Ishikawa (cell line): ENCODE measurements around the gene NPAS3.

Experiments used
- CEBPB ChIP-seq: IDR thresholded peaks from 2 replicates; pipeline ENCODE4 v1.6.1; 2012
- CREB1 ChIP-seq: IDR thresholded peaks from 2 replicates; pipeline ENCODE4 v1.6.1; 2012; ENCODE audit warnings: low read depth
- EGR1 ChIP-seq: IDR thresholded peaks from 2 replicates; pipeline ENCODE4 v1.6.1; 2012
- EP300 ChIP-seq: IDR thresholded peaks from 2 replicates; pipeline ENCODE4 v1.6.1; 2012; ENCODE audit warnings: borderline replicate concordance
- FOXM1 ChIP-seq: IDR thresholded peaks from 2 replicates; pipeline ENCODE4 v1.6.1; 2012; ENCODE audit warnings: low read depth, borderline replicate concordance
- MAX ChIP-seq: IDR thresholded peaks from 2 replicates; pipeline ENCODE4 v1.6.1; 2012
- NFIC ChIP-seq: IDR thresholded peaks from 2 replicates; pipeline ENCODE4 v1.6.1; 2012
- RAD21 ChIP-seq: IDR thresholded peaks from 2 replicates; pipeline ENCODE4 v1.6.1; 2012; ENCODE audit warnings: low read depth
- REST ChIP-seq: IDR thresholded peaks from 2 replicates; pipeline ENCODE4 v1.6.1; 2012; ENCODE audit warnings: low read depth, mild to moderate bottlenecking
- TAF1 ChIP-seq: IDR thresholded peaks from 2 replicates; pipeline ENCODE4 v1.6.1; 2012; ENCODE audit warnings: low read depth, mild to moderate bottlenecking
- TCF12 ChIP-seq: IDR thresholded peaks from 2 replicates; pipeline ENCODE4 v1.6.1; 2012; ENCODE audit warnings: low read depth
- TEAD4 ChIP-seq: IDR thresholded peaks from 2 replicates; pipeline ENCODE4 v1.6.1; 2012
- USF1 ChIP-seq: IDR thresholded peaks from 2 replicates; pipeline ENCODE4 v1.6.1; 2012
- YY1 ChIP-seq: IDR thresholded peaks from 2 replicates; pipeline ENCODE4 v1.6.1; 2012; ENCODE audit warnings: low read depth
- ZBTB7A ChIP-seq: IDR thresholded peaks from 2 replicates; pipeline ENCODE4 v1.6.1; 2012; ENCODE audit warnings: low read depth

Gene NPAS3

GRCh38 chr14:33042591-33042990, 103.9 kb downstream of the NPAS3 start:
- TF ChIP-seq CREB1 (no peak), YY1 (no peak), REST (no peak), EGR1 (no peak), ZBTB7A (no peak), TEAD4 (no peak), MAX (no peak), RAD21 (no peak), FOXM1 (no peak), TAF1 (no peak), TCF12 (no peak)

GRCh38 chr14:33045760-33046159, 107.1 kb downstream of the NPAS3 start:
- no peak for TF ChIP-seq EGR1
- TF ChIP-seq YY1, result no peak
- TF ChIP-seq TEAD4, result no peak
- TF ChIP-seq TAF1, result no peak
- TF ChIP-seq CEBPB, result no peak
- TF ChIP-seq TCF12, result no peak
- no peak for TF ChIP-seq CREB1
- TF ChIP-seq ZBTB7A, result no peak
- TF ChIP-seq FOXM1, result no peak
- no peak for TF ChIP-seq USF1
- TF ChIP-seq MAX, result no peak
- no peak for TF ChIP-seq RAD21
- TF ChIP-seq REST, result no peak
- no peak for TF ChIP-seq NFIC
- no peak for TF ChIP-seq EP300

- TF ChIP-seq EP300 (no peak), YY1 (no peak), EGR1 (no peak), CEBPB (no peak), RAD21 (no peak), TCF12 (no peak), TEAD4 (no peak), REST (no peak), ZBTB7A (no peak), TAF1 (no peak)
Observed at GRCh38 chr14:33052943-33053342, 114.3 kb downstream of the NPAS3 start.

- TF ChIP-seq CEBPB (no peak), EGR1 (no peak), TCF12 (no peak), USF1 (no peak), TAF1 (no peak), RAD21 (no peak), CREB1 (no peak), EP300 (no peak), NFIC (no peak), ZBTB7A (no peak), FOXM1 (no peak), REST (no peak), YY1 (no peak), TEAD4 (no peak), MAX (no peak)
Observed at GRCh38 chr14:33056213-33056612, 117.5 kb downstream of the NPAS3 start.
